SK-N-MC (cell line): Measurements from ENCODE around the gene CNNM3.

ENCODE experiments used
- EZH2 ChIP-seq: fragments of 200-600 bp; sonication (generic); IDR thresholded peaks from one replicate; pipeline ENCODE4 v1.6.1; 2017; ENCODE audit warnings: antibody characterized with exemption
- FOXP2 ChIP-seq: optimal IDR thresholded peaks from 2 replicates; pipeline ENCODE3; 2011; ENCODE audit warnings: mild to moderate bottlenecking, moderate library complexity; ENCODE audit not compliant: insufficient read depth; ENCODE audit errors: extremely low read length, control extremely low read depth
- POLR2AphosphoS5 ChIP-seq: IDR thresholded peaks from 2 replicates; pipeline ENCODE4 v1.6.1; 2012; ENCODE audit warnings: mild to moderate bottlenecking, low read depth, low read length, borderline replicate concordance

- TF ChIP-seq EZH2: no peak
- TF ChIP-seq POLR2AphosphoS5: no peak
- TF ChIP-seq FOXP2: no peak
Measured at GRCh38 chr2:96809216-96809882, 6.7 kb upstream of the CNNM3 start.
